GM21717 (cell line): ENCODE measurements around the gene SDHAF2.
"Not testable (repeated sequence)": the region's sequence is repeated elsewhere in the genome, so short reads cannot be mapped to it uniquely, and the experiment has no call there.

Source experiments
- ATAC-seq: cut with Tn5 transposase; IDR thresholded peaks from one replicate; pipeline ENCODE4 v1.9.1; 2021; ENCODE audit warnings: mild to moderate bottlenecking, moderate library complexity; ENCODE audit not compliant: unreplicated experiment

SDHAF2 gene

DNA sequence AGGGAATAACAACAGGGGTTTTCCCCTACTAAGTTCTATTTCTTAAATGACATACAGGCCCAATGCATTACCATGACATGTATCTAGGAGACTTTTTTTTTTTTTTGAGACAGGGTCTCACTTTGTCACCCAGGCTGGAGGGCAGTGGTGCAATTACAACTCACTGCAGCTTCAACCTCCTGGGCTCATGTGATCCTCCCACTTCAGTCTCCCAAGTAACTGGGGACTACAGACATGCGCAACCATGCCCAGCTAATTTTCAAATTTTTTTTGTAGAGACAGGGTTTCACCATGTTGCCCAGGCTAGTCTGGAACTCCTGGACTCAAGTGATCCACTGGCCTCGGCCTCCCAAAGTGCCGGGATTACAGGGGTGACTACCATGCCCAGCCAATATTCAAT, 7.7 kb upstream of the SDHAF2 start:
- ATAC-seq: no peak

DNA sequence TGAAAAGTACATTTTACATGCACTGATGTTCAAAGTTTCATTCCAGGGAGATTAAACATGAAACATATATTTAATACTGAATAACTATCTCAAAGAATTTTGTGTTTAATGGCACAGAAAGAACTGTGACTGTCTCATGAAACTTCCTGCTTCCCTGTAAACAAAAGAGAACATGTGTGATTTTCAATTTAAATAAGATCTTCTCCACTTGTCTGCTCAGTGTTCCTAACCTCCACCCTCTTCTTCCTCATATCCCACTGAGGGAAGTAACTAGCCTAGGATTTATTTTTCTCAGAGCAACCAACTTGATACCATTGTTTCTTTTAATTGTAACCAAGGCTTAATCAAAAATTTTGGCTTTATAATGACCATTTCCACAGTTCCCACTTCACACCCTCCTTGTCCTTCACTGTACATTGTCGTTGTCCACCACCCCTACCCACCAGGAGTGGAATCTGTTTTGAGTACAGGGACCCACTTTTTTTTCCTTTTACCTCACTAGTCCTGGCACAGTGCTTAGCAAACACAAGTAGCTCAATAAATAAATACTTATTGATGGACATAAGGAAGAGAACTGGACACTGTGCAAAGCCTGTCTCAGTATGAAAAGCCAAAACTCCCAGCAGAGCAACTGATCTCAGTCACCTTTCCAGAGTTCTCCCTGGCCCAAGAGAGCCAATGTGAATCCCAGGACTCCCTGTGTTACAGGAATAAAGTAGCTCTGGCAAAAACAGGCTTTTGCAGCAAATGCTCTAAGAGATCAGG, 4.4 kb upstream of the SDHAF2 start:
- ATAC-seq: no peak

DNA sequence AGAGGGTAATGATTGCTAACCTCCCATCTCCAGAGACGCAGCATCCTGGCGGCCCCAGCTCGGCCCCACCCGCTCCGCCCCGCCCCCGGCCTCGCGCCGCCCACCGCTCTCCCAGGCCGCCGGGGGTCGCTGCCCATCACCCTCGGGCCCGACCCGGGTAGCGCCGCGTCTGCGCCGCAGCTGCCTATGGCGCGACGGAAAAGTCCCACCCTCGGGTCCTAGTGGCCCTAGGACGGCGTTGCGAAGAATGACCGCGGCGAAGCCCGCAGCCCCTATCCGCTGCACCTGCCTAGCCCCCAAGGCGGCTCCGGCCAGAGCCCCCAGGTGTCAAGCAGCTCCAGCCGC, 606 bp upstream of the SDHAF2 start:
- ATAC-seq: peak; percentile 53

- ATAC-seq: not testable (repeated sequence)
These were observed 915 bp downstream of the SDHAF2 start for GRCh38 chr11:61430839-61431238.

DNA sequence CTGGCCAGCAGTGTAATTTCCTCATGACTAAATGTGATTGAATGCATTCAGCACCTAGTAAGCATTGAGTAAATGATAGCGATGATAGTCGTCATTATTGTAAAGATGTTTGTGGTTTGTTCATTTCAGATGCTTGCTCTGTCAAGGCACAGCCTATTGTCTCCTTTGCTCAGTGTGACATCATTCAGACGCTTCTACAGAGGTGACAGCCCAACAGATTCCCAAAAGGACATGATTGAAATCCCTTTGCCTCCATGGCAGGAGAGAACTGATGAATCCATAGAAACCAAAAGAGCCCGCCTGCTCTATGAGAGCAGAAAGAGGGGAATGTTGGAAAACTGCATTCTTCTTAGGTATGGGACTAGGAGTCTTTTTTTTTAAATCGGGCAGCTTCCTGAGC, 7.6 kb downstream of the SDHAF2 start:
- no peak for ATAC-seq

- ATAC-seq: no peak
These were observed 9.7 kb downstream of the SDHAF2 start for GRCh38 chr11:61439615-61440014.

GRCh38 chr11:61442616-61443015, 12.7 kb downstream of the SDHAF2 start:
- no peak for ATAC-seq

DNA sequence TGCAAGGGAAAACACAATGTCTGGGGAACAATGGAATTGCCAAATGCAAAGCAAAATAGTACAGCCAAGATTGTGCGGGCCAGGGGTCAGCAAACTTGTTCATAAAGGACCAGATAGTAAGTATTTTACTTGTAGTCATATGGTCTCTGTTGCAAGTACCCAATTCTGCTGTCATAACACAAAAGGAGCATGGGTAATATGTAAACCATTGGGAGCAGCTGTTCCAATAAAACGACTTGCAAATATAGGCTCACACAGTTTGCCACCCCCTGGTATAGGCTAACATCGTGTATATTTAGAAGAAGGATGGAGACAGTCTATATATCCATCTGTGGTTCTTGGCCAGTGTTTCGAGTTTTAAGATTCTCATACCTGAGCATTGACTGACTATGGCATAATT, 15.6 kb downstream of the SDHAF2 start:
- ATAC-seq: no peak

GRCh38 chr11:61446211-61446651, 16.3 kb downstream of the SDHAF2 start:
- peak; percentile 56 for ATAC-seq

- ATAC-seq: no peak
These were observed 18.0 kb downstream of the SDHAF2 start for GRCh38 chr11:61447601-61448551.

- ATAC-seq: no peak
These were observed 18.6 kb downstream of the SDHAF2 start for GRCh38 chr11:61448552-61448927.

GRCh38 chr11:61452825-61453224, 22.9 kb downstream of the SDHAF2 start:
- no peak for ATAC-seq

DNA sequence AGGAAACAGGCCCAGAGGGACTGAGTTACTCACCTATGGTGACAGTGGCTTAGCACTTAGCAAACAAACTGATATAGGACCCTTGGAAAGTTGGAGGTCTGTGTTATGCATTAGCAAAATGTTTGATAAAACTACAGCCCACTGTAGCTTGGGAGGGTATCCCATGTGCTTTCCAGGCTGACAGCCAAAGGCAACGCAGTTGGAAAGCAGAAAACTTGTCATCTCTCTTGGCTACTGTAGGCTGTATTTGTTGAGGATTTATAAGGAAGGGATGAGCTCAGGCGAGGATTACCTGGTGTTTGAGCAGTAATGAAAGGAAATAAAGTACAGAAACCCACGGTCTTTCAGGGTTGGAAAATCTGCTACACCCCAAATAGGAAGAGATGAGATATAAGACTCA, 23.8 kb downstream of the SDHAF2 start:
- no peak for ATAC-seq

DNA sequence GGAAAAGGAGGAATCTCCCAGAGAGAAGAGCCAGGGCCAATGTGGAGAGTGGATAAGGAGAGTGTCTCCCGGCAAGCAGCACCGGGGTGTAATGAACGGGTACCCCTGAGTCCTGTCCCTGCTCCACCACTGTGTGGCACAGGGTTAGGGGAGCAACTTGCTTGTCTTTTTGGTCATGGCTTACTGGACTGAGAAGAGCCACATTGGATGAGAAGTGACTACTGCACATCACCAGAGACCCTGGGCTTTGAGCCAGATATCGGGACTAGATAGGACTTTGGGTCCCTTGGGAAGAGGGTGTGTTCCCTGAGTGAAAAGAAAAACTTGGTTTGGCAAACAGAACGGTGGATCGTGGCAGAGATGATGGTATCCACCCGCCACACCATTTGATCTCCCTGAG, 24.6 kb downstream of the SDHAF2 start:
- ATAC-seq: no peak

DNA sequence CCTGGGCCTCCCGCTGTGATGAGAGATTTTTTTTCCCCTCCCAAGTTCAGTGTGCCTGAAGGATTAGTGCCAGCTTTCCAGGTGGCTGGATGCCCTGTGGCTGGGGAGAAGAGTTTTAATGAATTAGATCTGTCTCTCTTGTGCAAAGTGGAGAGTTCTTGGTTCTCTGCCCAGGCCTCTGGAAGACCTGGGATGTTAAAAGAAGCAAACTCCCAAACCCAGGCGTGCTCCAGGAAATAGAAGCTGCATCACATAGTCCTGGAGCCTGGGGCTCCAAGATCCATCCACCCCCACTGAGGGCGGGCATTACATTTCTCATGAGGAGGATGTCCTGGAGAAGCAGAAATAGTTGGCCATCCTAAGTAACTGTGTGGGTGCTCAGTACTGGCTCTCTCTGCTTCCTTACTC, 30.6 kb downstream of the SDHAF2 start:
- ATAC-seq: no peak

DNA sequence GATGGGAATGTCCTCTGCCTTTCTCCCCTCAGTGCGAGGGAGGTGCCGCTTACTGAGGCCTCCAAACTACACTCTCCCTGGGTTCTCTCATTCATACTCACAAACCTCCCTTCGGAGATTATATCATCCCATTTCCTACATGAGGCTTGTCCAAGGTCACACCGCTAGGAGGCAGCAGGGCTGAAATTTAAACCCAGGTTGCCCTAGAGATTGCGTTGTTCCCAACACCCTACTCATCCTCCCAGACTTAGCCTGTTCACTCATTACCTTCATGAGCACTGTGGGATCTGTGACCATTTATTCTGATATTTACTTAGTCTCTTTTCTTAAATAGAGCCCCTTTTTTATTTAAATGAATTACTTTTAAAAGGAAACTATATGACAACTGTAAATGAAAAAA, 31.1 kb downstream of the SDHAF2 start:
- ATAC-seq: no peak

GRCh38 chr11:61467602-61468001, 37.7 kb downstream of the SDHAF2 start:
- not testable (repeated sequence) for ATAC-seq

- ATAC-seq: no peak
These were observed 38.1 kb downstream of the SDHAF2 start for GRCh38 chr11:61468002-61468401.

- ATAC-seq: no peak
These were observed 42.4 kb downstream of the SDHAF2 start for GRCh38 chr11:61472282-61472681.

- no peak for ATAC-seq
These were observed 42.9 kb downstream of the SDHAF2 start for GRCh38 chr11:61472868-61473267.

GRCh38 chr11:61473370-61474012, 43.6 kb downstream of the SDHAF2 start:
- no peak for ATAC-seq
